Measurements from ENCODE around the gene BACE1.

- TF ChIP-seq CTCF (conservative IDR thresholded peaks at IDR 0.05 in 1 of 2, IDR thresholded peaks at IDR 0.05 in 1 of 2; ENCODE audit: extremely low read depth in 1 of 2, insufficient read depth in 1 of 2, low read depth in 1 of 2, low read length in 2 of 2), result no peak
- no peak for TF ChIP-seq EZH2 (IDR thresholded peaks at IDR 0.05; ENCODE audit: borderline replicate concordance, low read length)
Measured at GRCh38 chr11:117286588-117286987, 29.5 kb downstream of the BACE1 start.
